Measurements from ENCODE around the gene PEX19.

Gene PEX19

DNA sequence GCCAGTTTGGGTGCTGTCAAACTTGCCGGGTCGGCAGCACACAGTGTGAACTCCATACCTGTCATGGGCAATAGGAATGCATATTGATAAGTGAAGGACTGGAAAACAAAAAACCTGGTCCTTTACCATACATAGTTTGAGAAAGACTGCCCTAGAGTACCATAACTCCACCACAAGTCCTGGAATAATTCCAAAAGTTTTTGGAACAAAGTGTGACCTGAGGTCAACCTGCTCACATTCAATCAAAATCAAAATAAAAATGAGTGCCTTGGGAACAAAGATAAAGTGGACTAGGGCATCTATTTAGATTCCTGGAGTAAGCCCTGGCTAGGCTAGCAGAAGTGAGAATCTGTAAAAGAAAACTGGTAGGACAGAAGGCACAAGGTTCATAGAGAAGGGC is 7.6 kb downstream of the PEX19 start:
- Histone ChIP-seq H3K27ac (no peak overlapping the region), H3K27me3 (no peaks in the 10 kb centered on the region), H3K9me3 (no peaks in the 10 kb centered on the region), H3K4me1 (ENCODE audit: control insufficient read depth in 1 of 2, insufficient read depth in 1 of 2, low read depth in 1 of 2, low read length in 1 of 2) (no peaks in the 10 kb centered on the region), H3K4me3 (ENCODE audit: low read depth in 1 of 2, low read length in 1 of 2) (no peak overlapping the region), H3K36me3 (peaks cover 67% of the 10 kb centered on the region)
- TF ChIP-seq, protein P1, sequence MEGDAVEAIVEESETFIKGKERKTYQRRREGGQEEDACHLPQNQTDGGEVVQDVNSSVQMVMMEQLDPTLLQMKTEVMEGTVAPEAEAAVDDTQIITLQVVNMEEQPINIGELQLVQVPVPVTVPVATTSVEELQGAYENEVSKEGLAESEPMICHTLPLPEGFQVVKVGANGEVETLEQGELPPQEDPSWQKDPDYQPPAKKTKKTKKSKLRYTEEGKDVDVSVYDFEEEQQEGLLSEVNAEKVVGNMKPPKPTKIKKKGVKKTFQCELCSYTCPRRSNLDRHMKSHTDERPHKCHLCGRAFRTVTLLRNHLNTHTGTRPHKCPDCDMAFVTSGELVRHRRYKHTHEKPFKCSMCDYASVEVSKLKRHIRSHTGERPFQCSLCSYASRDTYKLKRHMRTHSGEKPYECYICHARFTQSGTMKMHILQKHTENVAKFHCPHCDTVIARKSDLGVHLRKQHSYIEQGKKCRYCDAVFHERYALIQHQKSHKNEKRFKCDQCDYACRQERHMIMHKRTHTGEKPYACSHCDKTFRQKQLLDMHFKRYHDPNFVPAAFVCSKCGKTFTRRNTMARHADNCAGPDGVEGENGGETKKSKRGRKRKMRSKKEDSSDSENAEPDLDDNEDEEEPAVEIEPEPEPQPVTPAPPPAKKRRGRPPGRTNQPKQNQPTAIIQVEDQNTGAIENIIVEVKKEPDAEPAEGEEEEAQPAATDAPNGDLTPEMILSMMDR (IDR thresholded peaks at IDR 0.05) = no peak

DNA sequence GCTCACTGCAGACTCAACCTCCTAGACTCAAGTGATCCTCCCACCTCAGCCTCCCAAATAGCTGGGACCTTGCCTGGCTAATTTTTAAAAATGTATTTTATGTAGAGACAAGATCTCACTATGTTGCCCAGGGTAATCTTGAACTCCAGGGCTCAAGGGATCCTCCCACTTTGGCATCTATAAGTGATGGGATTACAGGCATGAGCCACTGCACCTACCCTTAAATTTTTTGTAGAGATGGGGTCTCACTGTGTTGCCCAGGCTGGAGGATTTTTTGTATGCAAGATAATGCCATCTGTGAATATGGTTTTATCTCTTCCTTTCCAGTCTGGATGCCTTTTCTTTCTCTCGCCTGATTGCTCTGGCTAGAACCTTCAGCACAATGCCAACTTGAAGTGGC is 13.9 kb downstream of the PEX19 start:
- H3K4me1 ChIP-seq (ENCODE audit: control insufficient read depth in 1 of 2, insufficient read depth in 1 of 2, low read depth in 1 of 2, low read length in 1 of 2) = no peaks in the 10 kb centered on the region
- no peaks in the 10 kb centered on the region for H3K9me3 ChIP-seq
- no peak overlapping the region for H3K4me3 ChIP-seq (ENCODE audit: low read depth in 1 of 2, low read length in 1 of 2)
- peaks cover 6% of the 10 kb centered on the region for H3K36me3 ChIP-seq
- no peaks in the 10 kb centered on the region for H3K27me3 ChIP-seq
- TF ChIP-seq, protein P1 (IDR thresholded peaks at IDR 0.05) = no peak
- no peak overlapping the region for H3K27ac ChIP-seq

DNA sequence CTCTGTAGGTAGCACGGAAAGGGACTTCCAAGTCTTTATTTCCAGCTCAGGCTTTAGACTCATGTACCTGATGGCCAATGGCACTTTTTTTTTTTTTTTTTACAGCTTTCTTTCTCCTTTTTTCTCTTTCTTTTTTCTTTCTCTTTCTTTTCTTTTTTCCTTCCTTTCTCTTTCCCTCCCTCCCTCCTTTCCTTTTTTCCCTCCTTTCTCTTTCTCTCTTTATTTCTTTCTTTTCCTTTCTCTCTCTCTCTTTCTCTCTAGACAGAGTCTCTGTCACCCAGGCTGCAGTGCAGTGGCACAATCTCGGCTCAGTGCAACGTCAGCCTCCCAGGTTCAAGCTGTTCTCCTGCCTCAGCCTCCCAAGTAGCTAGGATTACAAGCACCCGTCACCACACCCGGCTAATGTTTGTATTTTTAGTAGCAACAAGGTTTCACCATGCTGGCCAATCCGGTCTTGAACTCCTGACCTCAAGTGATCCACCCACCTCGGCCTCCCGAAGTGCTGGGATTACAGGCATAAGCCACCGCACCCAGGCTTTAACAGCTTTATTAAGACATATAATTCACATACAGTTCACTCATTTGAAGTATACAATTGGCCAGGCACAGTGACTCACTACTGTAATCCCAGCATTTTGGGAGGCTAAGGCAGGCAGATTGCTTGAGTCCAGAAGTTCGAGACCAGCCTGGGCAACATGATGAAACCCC is 17.5 kb downstream of the PEX19 start:
- Histone ChIP-seq H3K9me3 (no peaks in the 10 kb centered on the region), H3K4me1 (ENCODE audit: control insufficient read depth in 1 of 2, insufficient read depth in 1 of 2, low read depth in 1 of 2, low read length in 1 of 2) (peaks cover 0 to 5% of the 10 kb centered on the region in 2 experiments), H3K4me3 (ENCODE audit: low read depth in 1 of 2, low read length in 1 of 2) (no peak overlapping the region), H3K27ac (no peak overlapping the region), H3K36me3 (no peaks in the 10 kb centered on the region), H3K27me3 (no peaks in the 10 kb centered on the region)
- TF ChIP-seq, protein P1 (IDR thresholded peaks at IDR 0.05) = no peak

DNA sequence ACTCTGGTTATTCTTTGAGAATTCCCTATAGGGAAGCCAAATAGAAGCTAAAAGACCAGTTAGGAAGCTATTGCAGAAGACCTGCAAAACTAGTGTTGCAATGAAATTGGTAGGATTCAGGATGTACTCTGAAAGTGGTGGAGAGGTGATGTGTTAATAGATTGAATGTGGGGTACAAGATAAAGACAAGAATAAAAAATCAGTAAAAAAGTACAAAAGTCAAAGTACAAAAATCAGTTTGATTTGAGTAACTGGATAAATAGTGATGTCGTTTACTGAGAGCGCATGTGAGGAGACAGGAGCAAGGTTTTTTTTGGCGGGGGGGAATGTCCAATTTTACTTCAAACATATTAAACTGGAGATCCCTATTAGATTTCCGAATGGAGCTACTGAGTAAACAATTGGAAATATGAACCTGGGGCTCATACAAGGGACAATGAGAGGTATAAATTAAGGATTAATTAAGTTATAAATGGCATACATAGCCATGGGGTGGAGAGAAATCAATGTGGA is 20.1 kb downstream of the PEX19 start:
- H3K4me1 ChIP-seq (ENCODE audit: control insufficient read depth in 1 of 2, insufficient read depth in 1 of 2, low read depth in 1 of 2, low read length in 1 of 2) = peaks cover 14 to 21% of the 10 kb centered on the region in 2 experiments
- TF ChIP-seq, protein P1 (IDR thresholded peaks at IDR 0.05) = no peak
- no peaks in the 10 kb centered on the region for H3K36me3 ChIP-seq
- no peaks in the 10 kb centered on the region for H3K9me3 ChIP-seq
- H3K27me3 ChIP-seq = no peaks in the 10 kb centered on the region
- H3K4me3 ChIP-seq (ENCODE audit: low read depth in 1 of 2, low read length in 1 of 2) = no peak overlapping the region
- H3K27ac ChIP-seq = no peak overlapping the region

DNA sequence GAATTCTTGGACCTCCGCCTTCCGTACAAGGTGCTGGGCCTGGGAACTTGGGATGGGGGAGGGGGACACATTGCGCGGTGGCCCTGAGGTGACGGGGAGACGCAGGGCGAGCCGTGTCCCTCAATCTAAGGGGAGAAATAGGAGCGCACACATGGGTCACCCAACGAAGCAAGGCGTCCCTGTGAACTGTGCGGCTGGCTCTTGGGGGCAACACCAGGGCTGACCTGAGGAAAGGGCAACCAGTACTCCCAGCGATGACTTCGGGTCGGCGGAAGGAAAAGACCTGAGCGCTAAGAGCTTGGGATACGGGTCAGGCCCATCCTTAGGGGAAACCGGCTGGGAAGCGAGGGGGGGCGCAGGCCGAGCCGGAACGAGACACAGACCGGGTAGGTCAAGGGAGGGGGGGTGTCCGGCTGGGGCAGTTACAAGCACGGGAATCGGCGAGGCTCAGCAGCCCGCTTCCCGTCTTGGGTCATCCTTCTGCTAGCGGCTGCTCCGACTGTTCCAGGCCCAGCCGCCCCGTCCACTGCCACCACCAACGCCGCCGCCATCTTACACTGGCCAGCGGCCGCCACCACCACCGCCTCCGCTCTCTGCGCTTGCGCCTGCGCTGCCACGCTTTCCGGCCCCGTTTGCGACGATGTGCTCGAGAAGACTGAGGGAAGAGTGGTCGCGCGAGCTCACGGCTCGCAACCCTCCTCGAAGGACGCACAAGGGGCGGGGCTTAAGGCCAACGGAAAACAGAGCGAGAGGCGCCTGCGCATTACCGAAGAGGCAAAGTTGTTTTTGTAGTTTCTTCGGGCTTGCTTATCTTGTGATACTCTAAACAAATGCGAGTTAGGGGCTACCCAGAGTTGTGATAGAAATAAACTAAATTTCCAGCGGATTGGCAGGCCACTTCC is 22.8 kb downstream of the PEX19 start, which contains the start of gene DCAF8:
DCAF8 (minus strand) TSS at position 657 of the 902 bp plus-strand sequence. CDS start 18,541 bp downstream, outside the sequence.
- H3K4me1 ChIP-seq (ENCODE audit: control insufficient read depth in 1 of 2, insufficient read depth in 1 of 2, low read depth in 1 of 2, low read length in 1 of 2) = peaks cover 14 to 21% of the 10 kb centered on the region in 2 experiments
- no peaks in the 10 kb centered on the region for H3K27me3 ChIP-seq
- peak within 1 kb of the TSS; percentile 92 for H3K27ac ChIP-seq
- TF ChIP-seq, protein P1 (IDR thresholded peaks at IDR 0.05) = peak; percentile 30
- no peaks in the 10 kb centered on the region for H3K36me3 ChIP-seq
- no peaks in the 10 kb centered on the region for H3K9me3 ChIP-seq
- H3K4me3 ChIP-seq (ENCODE audit: low read depth in 1 of 2, low read length in 1 of 2) = peak within 1 kb of the TSS; percentile 72 to 83
